Measurements from ENCODE around the gene NEK7. TPM values are rescaled to one million over a fixed set of nuclear protein-coding genes. Genes with fewer than 3 reads are reported as not detected.

Gene NEK7
- total and polyA plus RNA-seq, 9 of the 15 experiments (the other 6 are each of a cell fraction or from before 2014, with no cell fraction given): 8.5 to 37.3 (median 27.7) TPM

DNA sequence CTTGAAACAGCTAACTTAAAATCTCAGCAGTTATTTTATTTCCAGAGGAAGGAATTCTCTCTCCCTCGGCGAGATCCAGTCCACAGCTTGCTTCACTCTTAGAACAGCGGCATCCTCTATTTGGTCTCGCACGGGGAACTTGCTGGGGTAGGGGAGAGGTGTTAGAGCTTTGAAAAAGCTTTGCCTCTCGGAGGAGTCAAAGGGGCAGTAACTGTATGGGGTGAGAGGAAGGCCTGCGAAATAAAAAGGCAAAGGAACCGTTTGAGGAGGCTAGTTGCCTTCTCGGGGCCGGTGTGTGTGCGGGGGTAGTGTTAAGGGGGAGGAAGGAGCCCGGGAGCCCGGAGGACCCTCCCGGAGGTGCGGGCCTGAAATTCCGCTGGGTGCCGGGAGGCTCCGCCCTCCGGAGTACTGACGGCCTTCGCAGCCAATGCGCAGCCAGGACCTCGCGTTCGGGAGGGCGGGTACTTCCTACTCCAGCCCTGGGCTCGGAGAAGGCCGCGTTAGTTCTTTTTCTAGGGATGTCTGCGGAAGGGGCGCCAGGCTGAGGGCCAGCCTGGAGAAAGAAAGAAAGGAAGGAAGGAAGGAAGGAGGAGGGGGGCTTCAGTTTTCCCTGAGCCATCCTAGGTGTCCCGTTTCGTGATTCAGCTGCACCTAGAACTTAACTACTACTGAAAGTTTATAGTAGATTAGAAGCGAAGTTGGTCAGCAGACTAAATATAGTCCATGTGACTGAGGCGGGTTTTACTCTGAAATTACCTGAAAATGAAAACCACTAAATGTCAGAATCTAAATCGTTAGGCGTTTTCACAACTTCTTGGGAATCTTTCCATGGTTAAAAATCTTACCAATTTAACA is 2.2 kb downstream of the NEK7 start (continued):
- TF ChIP-seq UBTF (IDR thresholded peaks at IDR 0.05; ENCODE audit: borderline replicate concordance in 1 of 2, low read depth in 2 of 2, low read length in 2 of 2) (no peak), DMBX1 (CRISPR knock-in tag; IDR thresholded peaks at IDR 0.05; ENCODE audit: borderline replicate concordance) (no peak), BRCA1 (IDR thresholded peaks at IDR 0.05) (no peak), BRCA1 (CRISPR knock-in tag; IDR thresholded peaks at IDR 0.05) (no peak), MEIS2 (IDR thresholded peaks at IDR 0.05; ENCODE audit: partially characterized antibody) (no peak), NR3C1 (CRISPR knock-in tag; IDR thresholded peaks at IDR 0.05) (no peak), YBX1 (IDR thresholded peaks at IDR 0.05) (no peak), BRF1 (IDR thresholded peaks at IDR 0.05; ENCODE audit: borderline replicate concordance, extremely low read depth, insufficient read length) (no peak), HLTF (IDR thresholded peaks at IDR 0.05) (no peak), FOXA1 (IDR thresholded peaks at IDR 0.05; ENCODE audit: borderline replicate concordance) (no peak), ZNF766 (CRISPR knock-in tag; conservative IDR thresholded peaks at IDR 0.05) (no peak)
- TF ChIP-seq, protein P1, sequence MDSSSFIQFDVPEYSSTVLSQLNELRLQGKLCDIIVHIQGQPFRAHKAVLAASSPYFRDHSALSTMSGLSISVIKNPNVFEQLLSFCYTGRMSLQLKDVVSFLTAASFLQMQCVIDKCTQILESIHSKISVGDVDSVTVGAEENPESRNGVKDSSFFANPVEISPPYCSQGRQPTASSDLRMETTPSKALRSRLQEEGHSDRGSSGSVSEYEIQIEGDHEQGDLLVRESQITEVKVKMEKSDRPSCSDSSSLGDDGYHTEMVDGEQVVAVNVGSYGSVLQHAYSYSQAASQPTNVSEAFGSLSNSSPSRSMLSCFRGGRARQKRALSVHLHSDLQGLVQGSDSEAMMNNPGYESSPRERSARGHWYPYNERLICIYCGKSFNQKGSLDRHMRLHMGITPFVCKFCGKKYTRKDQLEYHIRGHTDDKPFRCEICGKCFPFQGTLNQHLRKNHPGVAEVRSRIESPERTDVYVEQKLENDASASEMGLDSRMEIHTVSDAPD (CRISPR knock-in tag; IDR thresholded peaks at IDR 0.05): no peak
- TF ChIP-seq, protein P2, sequence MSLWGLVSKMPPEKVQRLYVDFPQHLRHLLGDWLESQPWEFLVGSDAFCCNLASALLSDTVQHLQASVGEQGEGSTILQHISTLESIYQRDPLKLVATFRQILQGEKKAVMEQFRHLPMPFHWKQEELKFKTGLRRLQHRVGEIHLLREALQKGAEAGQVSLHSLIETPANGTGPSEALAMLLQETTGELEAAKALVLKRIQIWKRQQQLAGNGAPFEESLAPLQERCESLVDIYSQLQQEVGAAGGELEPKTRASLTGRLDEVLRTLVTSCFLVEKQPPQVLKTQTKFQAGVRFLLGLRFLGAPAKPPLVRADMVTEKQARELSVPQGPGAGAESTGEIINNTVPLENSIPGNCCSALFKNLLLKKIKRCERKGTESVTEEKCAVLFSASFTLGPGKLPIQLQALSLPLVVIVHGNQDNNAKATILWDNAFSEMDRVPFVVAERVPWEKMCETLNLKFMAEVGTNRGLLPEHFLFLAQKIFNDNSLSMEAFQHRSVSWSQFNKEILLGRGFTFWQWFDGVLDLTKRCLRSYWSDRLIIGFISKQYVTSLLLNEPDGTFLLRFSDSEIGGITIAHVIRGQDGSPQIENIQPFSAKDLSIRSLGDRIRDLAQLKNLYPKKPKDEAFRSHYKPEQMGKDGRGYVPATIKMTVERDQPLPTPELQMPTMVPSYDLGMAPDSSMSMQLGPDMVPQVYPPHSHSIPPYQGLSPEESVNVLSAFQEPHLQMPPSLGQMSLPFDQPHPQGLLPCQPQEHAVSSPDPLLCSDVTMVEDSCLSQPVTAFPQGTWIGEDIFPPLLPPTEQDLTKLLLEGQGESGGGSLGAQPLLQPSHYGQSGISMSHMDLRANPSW (CRISPR knock-in tag; IDR thresholded peaks at IDR 0.05): no peak
- TF ChIP-seq, protein P3, sequence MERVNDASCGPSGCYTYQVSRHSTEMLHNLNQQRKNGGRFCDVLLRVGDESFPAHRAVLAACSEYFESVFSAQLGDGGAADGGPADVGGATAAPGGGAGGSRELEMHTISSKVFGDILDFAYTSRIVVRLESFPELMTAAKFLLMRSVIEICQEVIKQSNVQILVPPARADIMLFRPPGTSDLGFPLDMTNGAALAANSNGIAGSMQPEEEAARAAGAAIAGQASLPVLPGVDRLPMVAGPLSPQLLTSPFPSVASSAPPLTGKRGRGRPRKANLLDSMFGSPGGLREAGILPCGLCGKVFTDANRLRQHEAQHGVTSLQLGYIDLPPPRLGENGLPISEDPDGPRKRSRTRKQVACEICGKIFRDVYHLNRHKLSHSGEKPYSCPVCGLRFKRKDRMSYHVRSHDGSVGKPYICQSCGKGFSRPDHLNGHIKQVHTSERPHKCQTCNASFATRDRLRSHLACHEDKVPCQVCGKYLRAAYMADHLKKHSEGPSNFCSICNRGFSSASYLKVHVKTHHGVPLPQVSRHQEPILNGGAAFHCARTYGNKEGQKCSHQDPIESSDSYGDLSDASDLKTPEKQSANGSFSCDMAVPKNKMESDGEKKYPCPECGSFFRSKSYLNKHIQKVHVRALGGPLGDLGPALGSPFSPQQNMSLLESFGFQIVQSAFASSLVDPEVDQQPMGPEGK (CRISPR knock-in tag; IDR thresholded peaks at IDR 0.05; ENCODE audit: borderline replicate concordance): no peak
- TF ChIP-seq, protein P4, sequence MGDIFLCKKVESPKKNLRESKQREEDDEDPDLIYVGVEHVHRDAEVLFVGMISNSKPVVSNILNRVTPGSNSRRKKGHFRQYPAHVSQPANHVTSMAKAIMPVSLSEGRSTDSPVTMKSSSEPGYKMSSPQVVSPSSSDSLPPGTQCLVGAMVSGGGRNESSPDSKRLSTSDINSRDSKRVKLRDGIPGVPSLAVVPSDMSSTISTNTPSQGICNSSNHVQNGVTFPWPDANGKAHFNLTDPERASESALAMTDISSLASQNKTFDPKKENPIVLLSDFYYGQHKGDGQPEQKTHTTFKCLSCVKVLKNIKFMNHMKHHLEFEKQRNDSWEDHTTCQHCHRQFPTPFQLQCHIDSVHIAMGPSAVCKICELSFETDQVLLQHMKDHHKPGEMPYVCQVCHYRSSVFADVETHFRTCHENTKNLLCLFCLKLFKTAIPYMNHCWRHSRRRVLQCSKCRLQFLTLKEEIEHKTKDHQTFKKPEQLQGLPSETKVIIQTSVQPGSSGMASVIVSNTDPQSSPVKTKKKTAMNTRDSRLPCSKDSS (IDR thresholded peaks at IDR 0.05; ENCODE audit: low read depth, partially characterized antibody): no peak
